ENCODE results near the gene BANK1.

DNA sequence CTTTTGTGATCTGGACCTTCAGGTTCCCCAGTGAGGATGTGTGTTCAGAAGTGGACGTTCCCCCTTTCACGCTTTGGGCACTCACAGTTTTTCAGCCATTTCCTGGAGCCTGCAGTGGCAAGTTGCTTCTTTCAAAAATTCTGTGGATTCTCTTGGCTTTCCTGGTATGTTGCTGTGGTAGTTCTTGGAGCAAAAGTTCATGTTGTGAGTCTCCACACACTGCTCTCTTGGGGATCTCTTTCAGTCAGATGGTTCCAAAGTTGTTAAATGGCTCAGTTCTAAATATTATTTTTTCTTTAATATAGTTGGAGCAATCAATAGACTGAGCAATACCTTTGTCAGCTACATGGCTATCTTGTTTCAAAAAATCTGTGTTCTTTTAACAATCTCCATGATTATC lies 28.5 kb upstream of the BANK1 start:
- TF ChIP-seq, protein P1, sequence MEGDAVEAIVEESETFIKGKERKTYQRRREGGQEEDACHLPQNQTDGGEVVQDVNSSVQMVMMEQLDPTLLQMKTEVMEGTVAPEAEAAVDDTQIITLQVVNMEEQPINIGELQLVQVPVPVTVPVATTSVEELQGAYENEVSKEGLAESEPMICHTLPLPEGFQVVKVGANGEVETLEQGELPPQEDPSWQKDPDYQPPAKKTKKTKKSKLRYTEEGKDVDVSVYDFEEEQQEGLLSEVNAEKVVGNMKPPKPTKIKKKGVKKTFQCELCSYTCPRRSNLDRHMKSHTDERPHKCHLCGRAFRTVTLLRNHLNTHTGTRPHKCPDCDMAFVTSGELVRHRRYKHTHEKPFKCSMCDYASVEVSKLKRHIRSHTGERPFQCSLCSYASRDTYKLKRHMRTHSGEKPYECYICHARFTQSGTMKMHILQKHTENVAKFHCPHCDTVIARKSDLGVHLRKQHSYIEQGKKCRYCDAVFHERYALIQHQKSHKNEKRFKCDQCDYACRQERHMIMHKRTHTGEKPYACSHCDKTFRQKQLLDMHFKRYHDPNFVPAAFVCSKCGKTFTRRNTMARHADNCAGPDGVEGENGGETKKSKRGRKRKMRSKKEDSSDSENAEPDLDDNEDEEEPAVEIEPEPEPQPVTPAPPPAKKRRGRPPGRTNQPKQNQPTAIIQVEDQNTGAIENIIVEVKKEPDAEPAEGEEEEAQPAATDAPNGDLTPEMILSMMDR (IDR thresholded peaks at IDR 0.05) = no peak
- TF ChIP-seq POLR2A (IDR thresholded peaks at IDR 0.05) = no peak
- TF ChIP-seq POLR2AphosphoS5 (IDR thresholded peaks at IDR 0.05) = no peak

Measured in upper lobe of left lung (tissue), 4 donors.